HepG2 (cell line): Measurements from ENCODE around the gene FOXR1. TPM values are rescaled to one million over a fixed set of nuclear protein-coding genes. Genes with fewer than 3 reads are reported as not detected.

Source experiments
- BCLAF1 ChIP-seq: fragments of 450-650 bp; IDR thresholded peaks from 2 replicates; pipeline ENCODE4 v1.6.1; 2017; ENCODE audit warnings: mild to moderate bottlenecking
- CENPT ChIP-seq: sonication (generic); formaldehyde crosslinking; IDR thresholded peaks from 2 replicates; pipeline ENCODE4 v1.8.0; 2022; ENCODE audit warnings: low read depth, mild to moderate bottlenecking, moderate library complexity, missing genetic modification reagents
- DPF2 ChIP-seq: sonication (generic); formaldehyde crosslinking; IDR thresholded peaks from 2 replicates; pipeline ENCODE4 v1.4.0; 2020; ENCODE audit warnings: mild to moderate bottlenecking, low read depth, missing genetic modification reagents, borderline replicate concordance
- ISL2 ChIP-seq: sonication (generic); formaldehyde crosslinking; IDR thresholded peaks from 2 replicates; pipeline ENCODE4 v1.5.0; 2020; ENCODE audit warnings: missing genetic modification reagents
- KDM5A ChIP-seq: fragments of 200-600 bp; sonication (generic); IDR thresholded peaks from 2 replicates; pipeline ENCODE4 v1.7.0; 2018; ENCODE audit warnings: antibody characterized with exemption, mild to moderate bottlenecking, low read length, borderline replicate concordance
- MEIS2 ChIP-seq: sonication (generic); formaldehyde crosslinking; IDR thresholded peaks from 2 replicates; pipeline ENCODE4 v1.9.0; 2021; ENCODE audit warnings: mild to moderate bottlenecking, missing genetic modification reagents
- NFYC ChIP-seq: IDR thresholded peaks from 2 replicates; pipeline ENCODE4 v1.6.1; 2016; ENCODE audit warnings: missing genetic modification reagents, missing compliant biosample characterization
- UBTF ChIP-seq: sonication (generic); formaldehyde crosslinking; IDR thresholded peaks from 2 replicates; pipeline ENCODE4 v1.4.0; 2020; ENCODE audit warnings: mild to moderate bottlenecking, missing genetic modification reagents
- ZKSCAN5 ChIP-seq: sonication (generic); formaldehyde crosslinking; IDR thresholded peaks from 2 replicates; pipeline ENCODE4 v1.5.1; 2020; ENCODE audit warnings: mild to moderate bottlenecking, missing genetic modification reagents
- ZNF234 ChIP-seq: sonication (generic); formaldehyde crosslinking; conservative IDR thresholded peaks from 2 replicates; pipeline ENCODE4 v1.5.1; 2020; ENCODE audit warnings: mild to moderate bottlenecking, missing genetic modification reagents
- ZNF337 ChIP-seq: sonication (generic); formaldehyde crosslinking; IDR thresholded peaks from 2 replicates; pipeline ENCODE4 v1.5.1; 2020; ENCODE audit warnings: missing genetic modification reagents, low read depth, mild to moderate bottlenecking, borderline replicate concordance
- ZNF619 ChIP-seq: sonication (generic); formaldehyde crosslinking; IDR thresholded peaks from 2 replicates; pipeline ENCODE4 v1.4.0; 2020; ENCODE audit warnings: mild to moderate bottlenecking, missing genetic modification reagents
- ZNF740 ChIP-seq: sonication (generic); formaldehyde crosslinking; IDR thresholded peaks from 2 replicates; pipeline ENCODE4 v1.4.0; 2020; ENCODE audit warnings: missing genetic modification reagents
- ZNF747 ChIP-seq: sonication (generic); formaldehyde crosslinking; IDR thresholded peaks from 2 replicates; pipeline ENCODE4 v1.8.1; 2023; ENCODE audit warnings: missing genetic modification reagents, mild to moderate bottlenecking, borderline replicate concordance
- ZNF816 ChIP-seq: sonication (generic); formaldehyde crosslinking; IDR thresholded peaks from 2 replicates; pipeline ENCODE4 v1.8.0; 2022; ENCODE audit warnings: missing genetic modification reagents, mild to moderate bottlenecking, borderline replicate concordance
- ZSCAN5A ChIP-seq: sonication (generic); formaldehyde crosslinking; IDR thresholded peaks from 2 replicates; pipeline ENCODE4 v1.8.0; 2022; ENCODE audit warnings: mild to moderate bottlenecking, missing genetic modification reagents, borderline replicate concordance
- polyA plus RNA-seq, 8 experiments: library from polyadenylated mRNA; depleted of rRNA in 3 of 8; stranded (reverse) in 7 of 8; unstranded in 1 of 8; fragments of >200 nt; fragmentation: Illumina TruSeq in 4 of 8; extraction: Trizol in 4 of 8; gene quantifications; 2 replicates each; pipeline versions ENCODE4 v1.2.1 to v1.2.3, GENCODE V29; 2011 to 2016; ENCODE audit warnings: low read depth in 4 of 8, missing spikeins in 1 of 8, mixed read lengths in 1 of 8; ENCODE audit not compliant: insufficient read depth in 1 of 8
- total RNA-seq, 5 experiments: library from RNA; depleted of rRNA; stranded (reverse); fragments of >200 nt; fragmentation: Illumina TruSeq; extraction: Trizol; gene quantifications; 2 replicates each; pipeline ENCODE4 v1.2.3, GENCODE V29; 2016; ENCODE audit warnings: low read depth in 1 of 5
- TF ChIP-seq, protein P1 (sequence below): sonication (generic); formaldehyde crosslinking; IDR thresholded peaks from 2 replicates; pipeline ENCODE4 v1.4.0; 2020; ENCODE audit warnings: missing genetic modification reagents, borderline replicate concordance

FOXR1 gene
- total and polyA plus RNA-seq, 2 of the 13 experiments (the other 11 are each of a cell fraction or from before 2014, with no cell fraction given) = not detected

DNA sequence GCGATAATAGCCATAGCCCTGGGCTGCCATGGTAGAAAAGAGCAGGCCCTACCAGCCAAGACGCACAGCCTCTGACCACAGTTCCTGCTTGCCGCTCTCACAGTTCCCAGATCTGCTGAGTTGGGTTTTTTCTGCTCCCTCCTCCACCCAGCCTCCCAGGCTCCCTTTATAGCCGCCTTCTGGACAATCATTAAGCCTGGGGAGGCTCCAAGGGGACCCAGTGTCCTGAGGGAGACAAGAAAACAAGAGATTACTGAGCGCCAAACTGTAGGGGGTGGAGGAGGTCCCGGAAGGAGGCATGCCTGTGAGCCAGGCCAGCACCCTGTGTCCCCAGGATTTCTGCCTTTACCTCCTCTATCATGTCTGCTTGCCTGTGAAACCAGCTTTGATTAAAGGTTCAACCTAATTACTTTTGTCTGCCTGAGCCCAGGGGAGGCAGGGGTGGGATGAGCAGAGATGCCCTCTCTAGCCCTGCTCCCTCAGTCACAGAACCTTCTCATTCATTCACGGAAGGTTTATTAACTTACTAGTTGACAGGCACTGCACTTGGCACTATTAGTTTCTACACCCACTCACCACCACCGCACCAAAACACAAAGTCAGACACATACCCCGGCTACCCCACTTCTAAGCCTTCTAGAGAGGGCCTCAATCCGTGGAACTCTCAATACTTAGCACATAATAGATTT is 57.9 kb downstream of the FOXR1 start (continued):
- TF ChIP-seq ZNF740 (CRISPR knock-in tag) (0 out of 2 replicates have a peak, but pooled peaks have one; percentile 29), ZNF747 (CRISPR knock-in tag) (peak; percentile 52; the same call in 1 of the 2 replicates), ZNF337 (CRISPR knock-in tag) (0 out of 2 replicates have a peak, but pooled peaks have one; percentile 46), KDM5A (no peak), ISL2 (0 out of 2 replicates have a peak, but pooled peaks have one; percentile 15), ZNF816 (CRISPR knock-in tag) (0 out of 2 replicates have a peak, but pooled peaks have one; percentile 57), ZNF234 (CRISPR knock-in tag) (no peak), ZNF619 (no peak), ZKSCAN5 (CRISPR knock-in tag) (no peak), UBTF (peak; percentile 48; the same call in 1 of the 2 replicates), CENPT (CRISPR knock-in tag) (no peak), DPF2 (CRISPR knock-in tag) (no peak), NFYC (CRISPR knock-in tag) (no peak), MEIS2 (CRISPR knock-in tag) (0 out of 2 replicates have a peak, but pooled peaks have one; percentile 23), BCLAF1 (no peak), ZSCAN5A (CRISPR knock-in tag) (no peak)
- TF ChIP-seq, protein P1, sequence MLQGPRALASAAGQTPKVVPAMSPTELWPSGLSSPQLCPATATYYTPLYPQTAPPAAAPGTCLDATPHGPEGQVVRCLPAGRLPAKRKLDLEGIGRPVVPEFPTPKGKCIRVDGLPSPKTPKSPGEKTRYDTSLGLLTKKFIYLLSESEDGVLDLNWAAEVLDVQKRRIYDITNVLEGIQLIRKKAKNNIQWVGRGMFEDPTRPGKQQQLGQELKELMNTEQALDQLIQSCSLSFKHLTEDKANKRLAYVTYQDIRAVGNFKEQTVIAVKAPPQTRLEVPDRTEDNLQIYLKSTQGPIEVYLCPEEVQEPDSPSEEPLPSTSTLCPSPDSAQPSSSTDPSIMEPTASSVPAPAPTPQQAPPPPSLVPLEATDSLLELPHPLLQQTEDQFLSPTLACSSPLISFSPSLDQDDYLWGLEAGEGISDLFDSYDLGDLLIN (CRISPR knock-in tag) = no peak
